Stimulated activated CD8-positive, alpha-beta memory T cell treated with anti-CD3 and anti-CD28 coated beads, Interleukin-15, amount 100 ng/mL, for 48 hours (primary cell): Measurements from ENCODE around the gene ITPR3.

ENCODE experiments used
- DNase-seq, 2 donors: peaks; one replicate each; pipeline ENCODE4 v3.0.0-alpha.2; 2020; ENCODE audit warnings: low read depth in 2 of 2

Gene ITPR3

DNA sequence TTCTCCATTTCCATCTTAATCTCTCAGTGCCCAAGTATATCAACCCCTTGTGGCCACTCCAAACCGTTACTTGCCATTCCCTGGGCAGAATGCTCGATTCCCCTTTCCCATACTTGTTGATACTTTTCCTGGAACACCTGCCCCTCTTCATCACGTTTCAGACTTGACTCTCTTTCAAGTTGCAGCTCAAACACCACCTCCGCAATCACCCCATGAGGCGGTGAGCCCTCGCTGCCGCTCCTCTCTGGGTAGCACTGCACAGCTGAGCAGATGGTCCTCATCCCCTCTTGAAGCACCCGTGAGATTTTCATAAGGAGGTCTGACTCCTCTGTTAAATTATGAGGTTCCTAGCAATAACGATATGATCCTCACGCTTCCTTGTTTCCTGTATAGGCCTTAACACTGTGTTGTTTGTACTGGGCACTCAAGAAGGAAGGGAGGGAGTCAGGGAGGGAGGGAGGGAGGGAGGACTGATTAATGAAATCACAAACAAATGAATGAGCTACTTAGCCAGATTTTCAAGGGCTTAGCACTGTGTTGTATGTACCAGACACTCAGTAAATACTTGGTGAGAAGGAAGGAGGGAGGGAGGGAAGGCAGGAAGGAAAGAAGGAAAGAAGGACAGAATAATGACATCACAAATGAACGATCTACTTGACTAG lies 98.3 kb downstream of the ITPR3 start:
- DNase-seq: no peak

DNA sequence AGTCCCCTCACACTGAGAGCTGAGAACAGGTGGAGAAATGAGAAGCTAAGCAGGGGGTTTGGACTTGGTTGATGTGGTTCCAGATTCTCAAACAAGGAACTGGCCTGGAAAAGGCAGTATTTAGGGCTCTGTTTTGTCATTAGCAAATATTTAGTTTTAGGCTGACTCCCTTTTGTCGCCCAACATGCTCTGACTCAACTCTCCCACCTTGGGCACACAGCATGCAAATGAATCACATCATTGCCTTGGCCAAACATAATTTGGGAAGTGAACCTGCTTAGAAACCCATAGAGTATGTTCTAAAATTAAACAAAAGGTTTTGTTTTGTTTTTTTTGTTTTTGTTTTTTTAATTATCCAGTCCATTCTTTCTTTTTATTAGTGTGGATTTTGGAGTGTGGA lies 99.9 kb downstream of the ITPR3 start:
- no peak for DNase-seq

DNA sequence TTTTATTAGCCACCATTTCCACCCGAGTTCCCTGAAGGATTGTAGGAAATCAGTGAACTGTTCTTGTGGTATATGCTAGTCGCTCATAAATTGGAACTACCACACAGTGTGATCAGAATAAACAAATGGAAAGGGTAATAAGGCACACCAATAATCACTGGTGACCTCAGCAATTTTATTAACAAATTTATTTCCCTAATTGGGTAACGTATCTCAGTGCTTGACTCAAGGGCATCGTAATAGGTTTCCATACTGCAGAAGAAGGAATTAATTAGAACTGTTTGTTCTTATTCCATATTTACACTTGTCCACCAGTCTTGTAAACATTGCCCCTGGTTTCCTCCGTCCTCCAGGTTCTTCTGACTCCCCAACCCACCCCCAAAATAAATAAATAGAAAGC lies 100.4 kb downstream of the ITPR3 start:
- no peak for DNase-seq

DNA sequence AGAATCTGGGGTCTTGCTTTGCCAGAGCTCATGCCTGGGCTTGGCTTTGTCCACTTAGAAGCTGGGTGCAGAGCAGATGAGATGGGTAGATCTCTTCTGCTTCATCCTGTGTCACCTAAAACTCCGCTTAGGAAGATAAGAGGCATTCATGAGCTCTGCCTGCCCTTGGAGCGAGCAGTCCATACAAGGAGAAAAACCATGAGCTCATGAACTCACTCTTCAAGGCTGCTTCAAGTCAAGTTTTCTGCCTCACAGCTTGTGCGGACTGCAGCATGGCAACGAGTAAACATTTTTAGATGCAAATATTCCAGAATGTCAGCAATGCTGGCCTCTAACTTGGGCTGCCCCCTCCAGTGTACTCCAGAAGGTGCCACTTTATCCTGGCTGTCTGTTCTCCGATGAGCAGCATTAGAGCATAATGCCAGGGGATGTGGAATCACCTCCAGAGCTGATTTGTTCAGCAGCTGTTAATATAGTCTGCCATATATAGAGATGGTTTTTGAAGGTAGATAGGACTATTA lies 101.0 kb downstream of the ITPR3 start:
- no peak for DNase-seq

DNA sequence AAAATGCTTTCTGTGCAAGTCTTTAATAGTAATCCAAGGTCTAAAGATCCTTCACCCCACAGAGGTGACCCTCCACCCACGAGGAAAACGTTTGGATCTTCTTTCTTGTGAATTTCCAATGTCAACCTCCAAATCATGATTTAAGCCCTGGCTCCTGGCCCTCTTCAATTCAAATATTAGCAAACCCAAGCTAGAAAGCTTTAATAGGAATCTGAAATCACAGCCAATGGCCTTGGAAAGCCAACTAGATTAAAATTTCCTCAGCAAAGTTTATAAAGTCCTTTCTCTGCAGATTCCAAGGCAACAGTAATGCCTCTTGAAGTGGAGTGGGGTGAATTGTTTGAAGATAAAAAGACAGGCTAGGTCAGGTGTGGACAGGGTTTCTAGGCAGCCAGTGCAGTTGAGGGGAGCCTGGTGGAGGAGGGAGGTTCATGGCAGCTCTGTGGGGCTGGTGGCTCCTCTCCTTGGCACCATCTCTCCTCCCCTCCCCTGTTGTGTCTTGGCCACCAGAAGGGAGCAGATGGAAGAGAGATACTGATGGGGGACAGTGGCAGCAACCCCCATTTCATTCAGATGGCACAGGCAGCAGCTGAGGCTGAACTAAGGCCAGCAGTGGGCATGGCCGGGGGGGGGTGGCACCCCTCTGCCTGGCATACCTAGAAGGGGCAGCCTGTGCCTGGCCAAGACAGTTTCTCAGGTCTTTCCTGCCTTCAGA lies 102.4 kb downstream of the ITPR3 start:
- DNase-seq: no peak

DNA sequence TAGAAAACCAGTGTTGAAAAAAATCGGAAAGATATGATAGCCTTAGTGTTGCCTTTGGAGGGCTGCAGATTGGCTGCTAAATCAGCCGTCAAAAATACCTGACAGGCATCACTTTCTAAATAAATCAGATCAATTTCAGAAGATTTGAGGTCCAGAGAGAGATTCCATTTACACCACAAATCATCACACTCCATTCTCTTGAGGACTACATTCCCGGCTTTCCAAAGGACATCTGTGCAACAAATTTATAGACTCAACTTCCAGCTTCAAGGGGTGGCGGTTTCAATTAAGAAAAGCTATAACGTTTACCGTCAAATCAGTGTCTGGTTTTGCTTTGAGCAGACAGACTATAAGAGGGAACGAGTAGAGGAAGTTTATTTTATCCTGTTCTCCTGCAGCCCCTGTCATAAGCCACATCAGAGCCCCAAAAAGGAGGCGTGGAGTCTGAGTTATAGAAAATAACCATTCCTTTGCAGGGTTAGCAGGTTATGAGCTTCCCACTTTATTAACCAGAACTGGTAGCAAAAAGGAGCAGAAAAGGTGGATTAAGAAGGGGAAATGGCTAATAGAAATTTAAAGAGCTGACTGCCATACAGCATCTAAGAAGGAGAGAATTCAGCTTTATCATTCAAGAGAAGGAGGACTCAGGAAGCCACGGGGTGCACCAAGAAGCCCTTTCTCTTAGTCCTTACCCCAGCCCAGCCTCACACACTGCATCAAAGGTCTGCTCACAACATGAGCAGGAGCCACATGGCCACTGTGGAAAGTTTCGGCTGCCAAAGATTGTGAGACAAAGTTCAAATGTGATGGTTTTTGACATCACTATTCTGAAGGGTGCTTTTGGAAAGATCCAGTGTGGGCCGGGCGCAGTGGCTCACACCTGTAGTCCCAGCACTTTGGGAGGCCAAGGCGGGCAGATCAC lies 103.2 kb downstream of the ITPR3 start:
- no peak for DNase-seq

DNA sequence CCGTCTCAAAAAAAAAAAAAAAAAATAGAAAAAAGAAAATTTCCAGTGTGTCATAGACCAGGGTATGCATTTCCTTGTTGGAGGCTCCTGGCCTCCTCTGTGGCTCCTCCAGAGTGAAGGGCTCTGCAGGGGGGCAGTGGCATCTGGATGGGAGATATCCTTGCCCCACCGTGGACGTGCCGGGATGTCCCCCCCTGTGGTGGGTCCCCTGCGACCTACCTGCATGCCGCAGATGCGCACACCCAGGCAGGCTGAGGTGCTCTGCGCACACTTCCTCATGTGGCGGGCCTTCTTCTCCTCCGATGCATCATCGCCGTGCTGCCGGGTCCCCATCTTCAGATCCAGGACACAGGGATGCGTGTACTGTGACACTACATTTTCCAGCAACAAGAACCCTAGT lies 104.1 kb downstream of the ITPR3 start:
- DNase-seq: no peak

DNA sequence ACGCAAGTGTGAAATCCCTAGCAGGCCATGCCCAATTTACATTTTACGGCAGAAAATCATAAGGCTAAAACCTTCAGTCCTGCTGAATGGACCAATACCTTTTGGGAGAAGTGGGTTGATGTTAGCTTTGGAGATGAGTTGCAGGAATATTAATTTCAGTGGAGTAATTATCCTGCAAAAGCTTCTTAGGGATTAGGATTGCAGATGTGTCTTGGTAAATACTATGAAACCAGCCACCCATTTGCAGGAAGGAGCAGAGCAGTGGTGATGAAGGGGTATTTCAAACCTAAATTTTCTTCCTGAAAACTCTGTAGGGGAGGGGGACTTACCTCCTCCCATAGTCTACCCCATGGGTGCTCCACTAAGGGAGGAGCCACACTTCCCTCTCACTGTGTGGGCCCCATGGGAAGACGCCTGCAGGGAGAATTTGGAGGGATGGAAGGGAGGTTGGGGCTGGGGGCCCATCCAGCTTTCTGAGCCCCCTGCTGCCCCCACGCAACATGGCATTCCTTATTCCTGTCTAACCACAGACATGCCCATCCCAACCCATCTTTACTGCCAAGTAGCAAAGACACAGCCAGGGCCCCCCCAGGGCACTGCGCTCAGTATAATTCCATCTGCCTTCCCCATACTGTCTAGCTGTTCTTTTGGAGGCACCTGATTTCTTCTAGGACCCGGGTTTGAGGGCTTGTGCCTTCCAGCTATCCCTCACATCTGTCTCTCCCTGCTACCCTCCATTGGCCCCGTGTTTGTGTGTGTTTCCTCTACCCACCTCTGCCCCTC lies 105.0 kb downstream of the ITPR3 start:
- no peak for DNase-seq

DNA sequence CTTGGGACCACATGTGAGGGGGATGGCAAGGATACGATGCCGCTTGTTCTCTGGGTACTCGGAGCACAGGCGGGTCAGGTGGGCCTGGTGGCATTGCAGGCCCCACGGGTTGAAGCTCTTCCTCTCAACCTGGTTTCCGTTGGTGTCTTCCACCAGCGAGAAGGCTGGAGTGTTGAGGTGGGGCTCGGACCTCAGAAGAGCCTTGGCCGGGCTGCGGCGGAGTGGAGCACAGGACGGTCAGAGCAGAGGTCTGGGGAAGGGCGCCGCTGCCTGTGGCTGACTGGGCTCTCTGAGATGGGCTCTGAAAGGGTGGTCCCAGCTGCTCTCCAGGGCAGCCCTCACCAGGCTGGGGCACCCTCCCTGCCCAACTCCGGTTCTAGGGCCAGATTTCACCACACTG lies 105.6 kb downstream of the ITPR3 start:
- DNase-seq: no peak

DNA sequence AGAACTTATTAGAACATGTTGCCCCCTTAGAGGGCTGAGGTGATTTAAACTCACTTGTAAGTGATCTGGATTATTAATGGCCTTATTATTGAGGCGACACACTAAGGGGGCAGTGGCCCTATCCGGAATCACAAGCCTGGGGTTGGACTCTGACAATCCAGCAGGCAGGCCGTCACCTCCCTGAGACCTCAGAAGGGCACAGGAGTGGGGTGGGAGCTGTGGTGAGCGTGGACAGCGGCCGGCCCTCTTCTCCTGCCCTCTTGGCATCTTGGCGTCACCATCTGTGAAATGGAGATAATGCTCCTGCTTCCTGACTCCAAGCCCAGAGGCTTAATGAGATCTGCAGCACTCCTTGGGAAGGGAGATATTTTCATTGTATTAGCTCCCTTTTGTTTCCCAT lies 106.0 kb downstream of the ITPR3 start:
- DNase-seq: no peak

DNA sequence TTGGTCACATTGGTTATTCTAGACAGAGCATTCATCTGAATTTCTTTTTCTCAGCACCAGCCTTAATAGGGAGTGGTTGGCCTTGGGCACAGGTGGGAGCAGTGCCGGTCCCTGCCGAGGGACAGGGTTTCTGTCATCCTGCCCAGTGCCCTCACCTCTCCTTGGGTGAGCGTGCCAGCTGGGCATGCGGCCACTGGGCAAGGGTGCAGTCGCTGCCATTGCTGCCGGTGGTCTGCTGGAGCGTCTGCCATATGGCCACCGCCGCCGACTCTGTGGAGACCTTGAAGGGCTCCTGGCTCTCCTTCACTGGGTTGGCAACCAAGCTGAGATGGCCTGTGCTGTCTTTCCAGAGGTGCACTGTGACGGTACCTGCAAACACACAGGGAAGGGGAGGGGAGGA lies 106.8 kb downstream of the ITPR3 start:
- DNase-seq: no peak

DNA sequence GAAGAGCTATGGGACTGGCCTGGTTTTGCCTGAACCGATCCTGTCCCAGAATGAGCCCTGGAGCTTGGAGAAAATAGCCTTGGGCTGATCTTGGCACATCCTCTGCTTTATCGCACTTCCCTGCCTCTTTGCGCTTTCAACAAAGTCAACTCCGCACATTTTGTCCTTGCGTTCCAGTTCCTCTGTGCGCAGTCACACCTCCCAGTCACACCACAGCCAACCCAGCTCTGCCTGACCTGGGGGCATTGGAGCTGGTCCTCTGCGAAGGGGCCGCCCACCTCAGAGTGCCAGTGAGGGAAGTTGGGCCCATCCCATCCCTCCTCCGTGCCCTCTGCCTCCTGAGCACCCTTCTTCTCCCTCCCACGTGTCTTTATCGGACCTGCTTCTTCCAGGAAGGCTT lies 107.3 kb downstream of the ITPR3 start:
- no peak for DNase-seq

DNA sequence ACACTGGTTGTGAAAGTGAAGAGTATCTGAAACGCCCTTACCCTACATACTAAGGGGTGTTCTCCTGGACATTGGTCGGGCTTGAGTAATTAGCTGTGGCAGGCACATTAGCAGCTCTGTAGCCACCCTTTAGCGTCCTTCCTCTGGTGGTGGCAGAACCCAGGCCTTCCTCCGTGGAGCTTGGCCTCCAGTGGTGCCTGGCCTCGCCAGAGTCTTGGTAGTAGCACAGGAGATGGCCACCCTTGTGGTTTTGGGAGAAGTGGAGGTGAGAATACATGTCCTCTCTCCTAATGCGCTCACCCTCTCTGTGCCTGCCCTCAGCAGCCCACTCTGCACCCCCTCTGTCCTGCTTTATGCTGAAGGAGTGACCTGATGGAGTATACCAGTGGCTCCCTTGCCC lies 107.9 kb downstream of the ITPR3 start:
- no peak for DNase-seq

DNA sequence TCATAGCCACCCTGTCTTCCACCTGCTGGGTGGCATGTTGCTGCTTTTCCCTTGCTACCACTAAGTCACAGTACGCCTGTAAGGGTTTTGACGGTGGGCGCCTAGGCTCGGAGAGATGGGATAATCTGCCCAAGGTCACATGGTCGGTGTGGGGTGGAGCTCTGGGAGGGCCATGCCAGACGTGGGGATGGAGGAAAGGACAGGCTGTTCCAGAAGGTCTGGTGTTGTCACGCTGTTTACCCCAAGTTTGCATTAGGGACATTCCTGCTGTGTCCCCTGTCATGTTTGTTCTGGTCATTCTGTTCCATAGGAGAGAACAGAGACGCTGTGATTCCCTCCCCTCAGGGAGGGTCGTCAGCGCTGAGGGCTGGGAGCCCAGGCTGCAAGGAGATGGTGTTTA lies 109.5 kb downstream of the ITPR3 start:
- DNase-seq: no peak

DNA sequence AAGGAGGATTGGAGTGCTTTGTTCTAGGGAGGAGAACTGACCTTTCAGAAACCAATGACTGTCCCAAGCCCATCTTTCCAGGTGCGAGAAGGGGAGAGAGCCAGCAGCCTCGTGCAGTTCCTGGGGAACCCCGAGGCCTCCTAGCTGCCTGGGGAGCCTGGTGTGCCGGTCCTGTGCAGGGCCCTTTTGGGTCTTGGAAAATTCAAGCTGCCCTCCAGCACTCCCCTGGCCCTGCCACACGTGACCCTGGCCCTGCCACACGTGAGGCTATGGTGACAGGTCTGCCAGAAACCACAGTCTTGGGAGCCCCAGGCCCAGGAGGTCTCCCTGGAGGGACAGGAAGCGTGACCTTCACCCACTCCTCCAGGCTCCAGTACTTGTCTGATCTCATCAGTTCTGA lies 109.9 kb downstream of the ITPR3 start:
- DNase-seq: no peak

DNA sequence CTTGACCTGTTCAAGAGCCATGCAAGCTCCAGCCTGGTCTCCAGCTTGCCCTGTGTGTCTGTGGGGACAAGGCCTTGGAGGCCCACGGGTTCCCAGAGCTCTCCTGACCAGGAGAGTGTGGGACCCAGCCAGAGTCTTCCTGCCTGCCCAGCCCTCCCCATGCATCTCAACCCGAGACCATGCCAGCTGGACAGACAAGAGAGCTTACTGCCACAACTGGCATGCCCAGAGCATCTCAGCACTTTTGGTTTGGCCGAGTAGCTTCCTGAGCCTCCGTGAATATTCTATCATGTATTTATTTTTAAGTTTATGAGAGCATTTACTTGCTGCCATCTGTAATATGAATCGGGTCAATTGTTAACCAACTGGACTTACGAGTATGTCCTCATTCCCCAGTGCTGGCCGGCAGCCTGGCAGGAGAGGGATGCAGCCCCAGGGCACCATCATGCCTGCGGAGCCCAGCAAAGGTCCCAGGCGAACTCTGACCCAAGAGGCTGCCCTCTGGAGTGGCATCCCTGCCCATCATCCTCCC lies 110.7 kb downstream of the ITPR3 start:
- no peak for DNase-seq

DNA sequence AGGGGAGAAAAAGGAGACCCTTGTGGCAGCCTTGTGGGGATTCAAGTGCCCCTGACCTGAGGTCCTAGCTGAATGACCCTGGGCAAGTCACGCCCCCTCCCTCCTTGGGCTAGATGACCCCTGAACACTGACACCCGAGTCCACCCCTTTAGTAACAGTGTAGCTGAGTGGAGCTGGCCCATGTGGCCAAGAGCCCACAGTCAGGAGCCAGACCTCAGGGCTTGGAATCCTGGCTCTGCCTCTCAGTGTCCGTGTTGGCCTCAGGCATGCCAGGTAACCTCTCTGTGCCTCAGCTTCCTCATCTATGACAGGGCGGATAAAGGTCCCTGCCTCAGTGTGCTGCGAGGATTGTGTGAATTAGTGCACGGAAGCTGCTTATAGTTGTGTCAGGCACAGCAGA lies 111.3 kb downstream of the ITPR3 start:
- DNase-seq: no peak

DNA sequence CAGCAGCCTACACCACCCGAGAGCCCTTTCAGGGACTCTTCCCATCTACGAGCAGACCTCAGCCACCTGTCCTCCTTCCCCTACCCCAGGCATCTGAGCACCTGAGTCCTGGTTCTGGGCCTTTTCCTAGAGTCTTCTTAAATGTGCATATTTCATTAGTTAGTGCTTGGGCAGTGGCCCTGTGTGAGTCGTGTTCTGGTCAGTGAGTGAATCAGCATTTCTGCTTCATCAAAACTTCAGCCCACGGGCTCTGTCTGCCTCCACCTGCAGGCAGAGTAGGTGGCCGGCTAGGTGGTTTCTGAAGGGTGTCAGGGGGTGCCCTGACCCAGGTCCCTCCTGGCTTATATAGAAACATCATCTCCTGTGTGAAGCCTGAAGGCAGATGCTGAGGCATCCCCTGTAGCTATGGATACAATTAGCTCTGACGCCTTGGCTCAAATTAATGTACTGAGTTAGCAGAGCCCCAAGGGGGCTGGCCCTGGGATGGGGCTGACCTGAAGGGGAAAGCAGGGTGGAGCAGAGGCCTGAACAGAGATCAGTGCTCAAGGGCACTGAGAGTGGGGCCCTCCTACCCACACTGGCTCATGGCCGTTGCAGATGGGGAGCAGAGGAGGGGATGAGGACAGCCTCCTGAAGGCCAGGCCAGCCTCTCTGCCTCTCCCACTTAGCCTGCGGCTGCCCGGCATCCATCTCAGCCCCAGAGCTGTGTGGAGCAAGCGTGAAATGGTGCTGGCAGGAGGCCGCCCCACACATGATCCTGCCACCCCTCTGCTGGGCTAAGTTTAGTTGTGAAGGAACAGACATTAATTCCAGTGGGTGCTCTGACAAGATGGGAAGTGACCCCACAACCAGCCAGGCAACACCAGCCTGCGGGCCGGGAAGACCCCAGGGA lies 111.9 kb downstream of the ITPR3 start:
- no peak for DNase-seq

DNA sequence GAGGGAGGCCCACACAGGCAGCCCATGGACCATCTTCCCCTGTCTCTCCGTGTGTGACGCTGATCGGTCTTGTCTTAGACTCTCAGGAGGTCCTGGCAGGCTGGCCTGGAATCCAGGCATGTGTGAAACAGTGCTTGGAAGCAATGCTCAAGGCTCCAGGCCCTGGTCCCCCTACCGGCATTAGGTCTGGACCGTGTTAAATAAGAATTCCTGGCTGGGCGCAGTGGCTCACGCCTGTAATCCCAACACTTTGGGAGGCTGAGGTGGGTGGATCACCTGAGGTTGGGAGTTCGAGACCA lies 112.5 kb downstream of the ITPR3 start:
- DNase-seq: no peak

DNA sequence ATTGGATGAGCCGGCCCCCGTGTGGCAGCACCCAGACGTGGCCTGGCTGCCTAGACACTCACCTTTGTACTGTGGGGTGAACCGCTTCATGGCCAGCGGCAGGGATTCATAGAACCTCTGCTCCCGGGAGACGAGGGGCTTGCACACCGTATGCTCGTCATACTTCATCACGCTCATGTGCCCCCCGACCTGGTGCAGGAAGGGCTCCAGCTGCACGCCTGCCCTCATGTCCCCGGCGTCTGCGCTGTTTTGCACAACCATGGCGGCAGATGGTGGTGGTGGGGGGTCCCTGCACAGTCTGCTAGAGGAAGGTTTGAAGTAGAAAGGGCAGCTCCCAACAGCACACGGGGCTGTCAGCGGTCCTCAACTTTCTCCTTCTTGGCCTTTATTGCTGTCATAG lies 114.1 kb downstream of the ITPR3 start:
- DNase-seq: no peak
